Glutamatergic neuron (in vitro differentiated cells): ENCODE data around the gene ZNF366. TPM values are rescaled to one million over a fixed set of nuclear protein-coding genes. Genes with fewer than 3 reads are reported as not detected.

Experiments
- DNase-seq: peaks from one replicate; pipeline ENCODE4 v3.0.0; 2022
- H3K27ac Mint-ChIP-seq: one replicate; pipeline ENCODE4 v1.8.0; 2020; ENCODE audit warnings: mild to moderate bottlenecking, mixed read lengths, inconsistent platforms; ENCODE audit not compliant: unreplicated experiment
- H3K27me3 Mint-ChIP-seq: one replicate; pipeline ENCODE4 v1.8.0; 2020; ENCODE audit warnings: mild to moderate bottlenecking, moderate library complexity, mixed read lengths, inconsistent platforms; ENCODE audit not compliant: unreplicated experiment
- H3K36me3 Mint-ChIP-seq: one replicate; pipeline ENCODE4 v1.8.0; 2020; ENCODE audit warnings: mild to moderate bottlenecking, mixed read lengths, inconsistent platforms; ENCODE audit not compliant: unreplicated experiment
- H3K4me1 Mint-ChIP-seq: one replicate; pipeline ENCODE4 v1.8.0; 2020; ENCODE audit warnings: mild to moderate bottlenecking, low read depth, mixed read lengths, inconsistent platforms; ENCODE audit not compliant: unreplicated experiment
- H3K4me3 Mint-ChIP-seq: one replicate; pipeline ENCODE4 v1.8.0; 2020; ENCODE audit warnings: mild to moderate bottlenecking, mixed read lengths, inconsistent platforms; ENCODE audit not compliant: unreplicated experiment
- H3K9me3 Mint-ChIP-seq: one replicate; pipeline ENCODE4 v1.8.0; 2020; ENCODE audit warnings: mild to moderate bottlenecking, moderate library complexity, mixed read lengths, inconsistent platforms; ENCODE audit not compliant: unreplicated experiment
- CTCF ChIP-seq: fragments of 200-600 bp; sonication (generic); IDR thresholded peaks from one replicate; pipeline ENCODE4 v1.5.0; 2021; ENCODE audit not compliant: partially characterized antibody, unreplicated experiment
- total RNA-seq: library from RNA; stranded (reverse); fragmentation: NEBNext Ultra II Directional; extraction: Animal tissue kit (Norgen Biotek cat#: 25700); gene quantifications from one replicate; pipeline ENCODE4 v1.2.1, GENCODE V29; 2021; ENCODE audit not compliant: unreplicated experiment

Gene ZNF366
- total RNA-seq, 1 donor from 2014 or later, result not detected

GRCh38 chr5:72417333-72418062, 89.7 kb downstream of the ZNF366 start:
- Mint-ChIP-seq H3K4me3 (no peak overlapping the region), H3K27me3 (no peaks in the 10 kb centered on the region), H3K27ac (no peak overlapping the region), H3K36me3 (no peaks in the 10 kb centered on the region), H3K9me3 (peaks cover 2% of the 10 kb centered on the region), H3K4me1 (no peaks in the 10 kb centered on the region)
- DNase-seq, result no peak
- no peak for TF ChIP-seq CTCF

- Mint-ChIP-seq H3K4me3 (no peak overlapping the region), H3K27ac (no peak overlapping the region), H3K36me3 (no peaks in the 10 kb centered on the region), H3K4me1 (no peaks in the 10 kb centered on the region), H3K27me3 (no peaks in the 10 kb centered on the region), H3K9me3 (peaks cover 2% of the 10 kb centered on the region)
- no peak for DNase-seq
- no peak for TF ChIP-seq CTCF
Measured at GRCh38 chr5:72415616-72416325, 91.4 kb downstream of the ZNF366 start.

- no peak for TF ChIP-seq CTCF
- H3K27me3 Mint-ChIP-seq, result no peaks in the 10 kb centered on the region
- H3K27ac Mint-ChIP-seq, result no peak overlapping the region
- no peaks in the 10 kb centered on the region for H3K4me1 Mint-ChIP-seq
- no peaks in the 10 kb centered on the region for H3K36me3 Mint-ChIP-seq
- peaks cover 2% of the 10 kb centered on the region for H3K9me3 Mint-ChIP-seq
- no peak for DNase-seq
- no peak overlapping the region for H3K4me3 Mint-ChIP-seq
Measured at GRCh38 chr5:72412283-72413055, 94.7 kb downstream of the ZNF366 start.

- H3K9me3 Mint-ChIP-seq, result no peaks in the 10 kb centered on the region
- DNase-seq, result no peak
- no peak overlapping the region for H3K4me3 Mint-ChIP-seq
- no peaks in the 10 kb centered on the region for H3K36me3 Mint-ChIP-seq
- no peak for TF ChIP-seq CTCF
- H3K4me1 Mint-ChIP-seq, result no peaks in the 10 kb centered on the region
- H3K27me3 Mint-ChIP-seq, result no peaks in the 10 kb centered on the region
- no peak overlapping the region for H3K27ac Mint-ChIP-seq
Measured at GRCh38 chr5:72410688-72411295, 96.4 kb downstream of the ZNF366 start.
